HG03432 (cell line): ENCODE measurements around the gene INHBE.
"Not testable (repeated sequence)": the region's sequence is repeated elsewhere in the genome, so short reads cannot be mapped to it uniquely, and the experiment has no call there.

ENCODE experiments used
- ATAC-seq: cut with Tn5 transposase; IDR thresholded peaks from one replicate; pipeline ENCODE4 v1.9.1; 2021; ENCODE audit warnings: mild to moderate bottlenecking, moderate library complexity; ENCODE audit not compliant: unreplicated experiment

Gene INHBE, protein sequence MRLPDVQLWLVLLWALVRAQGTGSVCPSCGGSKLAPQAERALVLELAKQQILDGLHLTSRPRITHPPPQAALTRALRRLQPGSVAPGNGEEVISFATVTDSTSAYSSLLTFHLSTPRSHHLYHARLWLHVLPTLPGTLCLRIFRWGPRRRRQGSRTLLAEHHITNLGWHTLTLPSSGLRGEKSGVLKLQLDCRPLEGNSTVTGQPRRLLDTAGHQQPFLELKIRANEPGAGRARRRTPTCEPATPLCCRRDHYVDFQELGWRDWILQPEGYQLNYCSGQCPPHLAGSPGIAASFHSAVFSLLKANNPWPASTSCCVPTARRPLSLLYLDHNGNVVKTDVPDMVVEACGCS

DNA sequence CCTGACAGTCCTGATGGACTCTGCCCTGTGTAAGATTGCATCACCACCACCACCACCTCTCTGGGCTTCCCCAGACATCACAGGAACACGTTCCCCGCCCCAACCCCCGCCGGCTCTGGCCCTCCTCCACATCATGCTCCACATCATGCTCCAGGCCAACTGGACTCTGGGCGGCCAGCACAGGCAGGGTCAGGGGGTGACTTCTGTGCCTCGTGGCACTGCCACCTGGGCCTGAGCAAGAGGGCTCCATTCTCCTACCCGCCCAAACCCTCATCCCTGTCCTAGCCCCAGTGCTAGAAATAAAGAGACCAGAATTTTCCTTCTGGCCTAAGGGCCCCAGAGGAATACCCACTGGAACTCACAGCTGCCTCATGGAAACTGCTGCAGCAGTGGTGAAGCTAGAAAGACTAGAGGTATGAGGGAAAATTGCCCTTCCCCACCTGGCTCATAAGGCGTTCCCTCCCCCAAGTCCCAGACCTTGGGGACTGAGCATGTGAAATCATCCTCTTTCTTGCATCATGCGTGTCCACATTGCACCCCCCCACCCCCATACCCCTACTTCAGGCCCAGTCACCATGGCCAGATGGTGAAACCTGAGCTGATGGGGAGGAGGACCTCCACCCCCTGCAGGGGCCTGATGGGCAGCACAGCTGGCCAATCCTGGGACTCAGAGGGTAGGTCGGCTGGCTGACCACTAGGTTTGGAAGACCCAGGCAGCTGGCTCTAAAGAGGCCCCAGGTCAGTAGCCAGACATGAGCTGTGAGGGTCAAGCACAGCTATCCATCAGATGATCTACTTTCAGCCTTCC, at the start of gene INHBE:
TSS of gene INHBE (plus strand) at position 742 of the 808 bp plus-strand sequence. CDS start 230 bp downstream, outside the sequence.
- no peak for ATAC-seq

- no peak for ATAC-seq
Measured at GRCh38 chr12:57410534-57410933, 44.6 kb upstream of the INHBE start.

- not testable (repeated sequence) for ATAC-seq
Measured at GRCh38 chr12:57414160-57414559, 40.9 kb upstream of the INHBE start.

- no peak for ATAC-seq
Measured at GRCh38 chr12:57415088-57415487, 40.0 kb upstream of the INHBE start.

GRCh38 chr12:57416039-57416996, 38.8 kb upstream of the INHBE start:
- no peak for ATAC-seq

GRCh38 chr12:57418255-57418654, 36.9 kb upstream of the INHBE start:
- no peak for ATAC-seq

GRCh38 chr12:57419495-57419894, 35.6 kb upstream of the INHBE start:
- no peak for ATAC-seq

DNA sequence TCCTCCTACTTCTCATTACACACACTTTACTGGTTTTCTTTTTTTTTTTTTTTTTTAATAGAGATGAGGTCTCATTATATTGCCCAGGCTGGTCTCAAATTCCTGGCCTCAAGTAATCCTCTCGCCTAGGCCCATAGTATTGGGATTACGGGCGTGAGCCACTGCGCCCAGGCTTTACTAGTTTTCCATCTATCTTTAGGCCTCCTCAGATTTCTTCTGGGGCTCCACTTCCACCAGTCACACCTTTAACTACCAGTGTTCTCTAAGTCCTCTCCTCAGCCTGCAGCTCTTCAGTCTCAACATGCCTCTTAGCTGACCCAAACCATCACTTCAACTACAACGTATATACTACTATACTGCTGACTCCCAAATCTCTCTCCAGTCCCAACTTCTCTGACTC, 34.6 kb upstream of the INHBE start:
- no peak for ATAC-seq

DNA sequence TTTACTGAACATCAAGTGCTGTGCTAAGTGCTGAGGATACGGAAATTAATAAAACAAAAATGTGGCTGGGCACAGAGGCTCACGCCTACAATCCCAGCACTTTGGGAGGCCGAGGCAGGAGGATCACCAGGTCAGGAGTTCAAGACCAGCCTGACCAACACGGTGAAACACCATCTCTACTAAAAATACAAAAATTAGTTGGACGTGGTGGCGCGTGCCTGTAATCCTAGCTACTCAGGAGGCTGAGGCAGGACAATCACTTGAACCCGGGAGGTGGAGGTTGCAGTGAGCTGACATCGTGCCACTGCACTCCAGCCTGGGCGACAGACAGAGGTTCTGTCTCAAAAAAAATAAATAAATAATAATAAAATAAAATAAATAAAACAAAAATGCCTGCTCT, 28.2 kb upstream of the INHBE start:
- ATAC-seq = not testable (repeated sequence)

DNA sequence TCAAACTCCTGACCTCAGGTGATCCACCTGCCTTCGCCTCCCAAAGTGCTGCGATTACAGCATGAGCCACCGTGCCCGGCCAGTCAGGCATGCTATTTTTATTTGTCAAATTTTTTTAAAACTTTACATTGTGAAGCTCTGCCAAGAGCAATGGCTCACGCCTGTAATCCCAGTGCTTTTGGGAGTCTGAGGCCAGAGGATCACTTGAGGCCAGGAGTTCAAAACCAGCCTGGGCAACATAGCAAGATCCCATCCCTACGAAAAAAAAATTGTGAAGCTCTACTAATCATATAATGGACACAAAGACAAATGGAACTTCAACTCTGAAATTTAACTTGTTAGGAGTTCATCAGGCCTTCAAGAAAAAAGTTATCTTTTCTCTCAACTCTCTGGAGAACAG, 26.1 kb upstream of the INHBE start:
- no peak for ATAC-seq

DNA sequence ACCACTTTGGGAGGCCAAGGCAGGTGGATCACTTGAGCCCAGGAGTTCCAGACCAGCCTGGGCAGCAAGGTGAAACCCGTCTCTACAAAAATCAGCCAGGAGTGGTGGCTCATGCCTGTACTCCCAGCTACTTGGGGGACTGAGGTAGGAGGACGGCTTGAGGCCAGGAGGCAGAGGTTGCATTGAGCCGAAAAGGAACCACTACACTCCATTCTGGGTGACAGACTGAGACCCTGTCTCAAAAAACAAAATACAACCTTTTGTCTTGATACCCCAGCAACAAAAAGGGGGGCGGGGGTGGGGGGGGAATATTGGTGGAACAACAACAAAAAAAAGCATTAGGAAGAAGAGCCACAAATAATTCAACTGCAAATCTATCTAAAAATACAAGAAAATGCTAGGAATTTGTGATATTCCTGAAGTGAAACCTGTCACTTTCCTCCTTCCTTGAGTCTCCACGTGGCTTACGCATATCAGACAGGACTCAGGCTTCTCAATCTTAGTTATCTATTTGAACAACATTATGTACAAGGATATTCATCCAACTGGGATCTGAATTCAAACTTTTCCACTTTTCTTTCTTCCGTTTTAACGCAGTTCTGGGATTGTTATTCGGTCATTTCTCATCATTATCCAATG, 25.5 kb upstream of the INHBE start:
- no peak for ATAC-seq

- peak; percentile 56 for ATAC-seq
Measured at GRCh38 chr12:57430112-57430930, 24.8 kb upstream of the INHBE start.

DNA sequence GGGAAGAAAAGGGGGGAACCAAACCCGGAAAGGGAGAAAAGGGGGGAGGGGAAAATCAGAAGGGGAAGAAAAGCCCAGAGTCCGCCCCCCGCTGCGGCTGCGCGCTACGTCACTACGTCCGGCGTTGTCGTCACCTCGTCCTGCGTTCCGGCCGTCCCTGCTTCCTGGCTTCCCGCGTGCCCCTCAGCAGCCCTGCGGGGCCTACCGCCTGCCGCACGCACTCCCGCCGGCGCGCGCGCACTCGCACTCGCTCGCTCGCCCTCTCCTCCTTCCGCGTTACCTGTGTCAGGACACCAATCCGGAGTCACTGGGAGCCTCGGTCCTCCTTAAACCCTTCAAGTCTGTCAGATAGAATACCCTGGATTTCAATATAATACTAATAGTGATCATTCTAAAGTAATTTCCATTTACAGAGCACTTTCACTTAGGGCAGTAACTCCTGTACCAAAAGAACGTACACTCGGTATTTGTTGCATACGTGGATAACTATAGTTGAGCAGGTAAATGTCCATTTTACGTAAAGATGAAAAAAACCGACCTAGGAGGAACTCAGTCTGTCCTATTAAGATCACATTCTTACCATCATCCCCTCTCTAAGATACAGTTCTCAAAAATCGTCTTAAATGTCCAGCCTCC, 24.1 kb upstream of the INHBE start, which contains the start of gene R3HDM2:
TSS of gene R3HDM2 (minus strand) at position 113 of the 636 bp plus-strand sequence. CDS start 120,615 bp downstream, outside the sequence.
- peak; percentile 96 for ATAC-seq

- no peak for ATAC-seq
Measured at GRCh38 chr12:57431654-57432188, 23.4 kb upstream of the INHBE start.

DNA sequence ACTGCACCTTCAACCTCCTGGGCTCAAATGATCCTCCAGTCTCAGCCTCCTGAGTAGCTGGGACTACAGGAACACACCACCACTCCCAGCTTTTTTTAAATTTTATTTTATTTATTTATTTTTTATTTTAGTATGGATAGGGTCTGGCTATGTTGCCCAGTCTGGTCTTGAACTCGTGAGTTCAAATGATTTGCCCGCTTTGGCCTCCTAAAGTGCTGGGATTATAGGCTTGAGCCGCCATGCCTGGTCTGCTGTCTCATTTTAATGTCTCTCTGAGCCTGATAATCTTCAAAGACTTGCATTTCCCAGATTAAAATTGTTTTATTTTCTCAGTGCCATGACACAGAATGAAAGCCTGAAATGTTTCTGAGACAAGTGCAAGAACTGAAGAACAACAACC, 21.7 kb upstream of the INHBE start:
- no peak for ATAC-seq

- no peak for ATAC-seq
Measured at GRCh38 chr12:57434517-57435223, 20.4 kb upstream of the INHBE start, which contains the start of gene INHBC. INHBC (plus strand) TSS chr12:57434784; CDS start chr12:57434887, 103 bp downstream.

GRCh38 chr12:57435293-57435692, 19.8 kb upstream of the INHBE start:
- no peak for ATAC-seq

GRCh38 chr12:57438400-57438799, 16.7 kb upstream of the INHBE start:
- ATAC-seq = no peak
